Measurements from ENCODE around the gene LAP3. TPM values are rescaled to one million over a fixed set of nuclear protein-coding genes. Genes with fewer than 3 reads are reported as not detected.

The LAP3 gene
- 49.2 and 57.2 TPM in 2 replicates for total RNA-seq

GRCh38 chr4:17576932-17577664 lies at the start of gene LAP3:
Gene LAP3 (plus strand): TSS chr4:17577198. CDS start chr4:17577466, 268 bp downstream.

GRCh38 chr4:17614416-17615299 lies 37.7 kb downstream of the LAP3 start, which contains the start of gene MED28:
Gene MED28 (plus strand): TSS chr4:17614641. CDS start chr4:17614655, 14 bp downstream.

Other genes with a start within 250 kb of the LAP3 start
- gene QDPR, start 65.1 kb upstream of the LAP3 start, total RNA-seq = 15.3 and 17.0 TPM in 2 replicates
- gene CLRN2, start 62.0 kb upstream of the LAP3 start, total RNA-seq = not detected in 2 replicates
- gene MED28, start 37.4 kb downstream of the LAP3 start, total RNA-seq = 4.2 and 7.4 TPM in 2 replicates
- not detected in 2 replicates for gene FAM184B, start 204.4 kb downstream of the LAP3 start, total RNA-seq
- 19.7 and 22.4 TPM in 2 replicates for gene DCAF16, start 233.6 kb downstream of the LAP3 start, total RNA-seq
- 1.4 and 40.9 TPM in 2 replicates for gene NCAPG, start 233.8 kb downstream of the LAP3 start, total RNA-seq